ENCODE data around the gene SYT12. TPM values are rescaled to one million over a fixed set of nuclear protein-coding genes. Genes with fewer than 3 reads are reported as not detected.

The SYT12 gene
- total RNA-seq, 1 experiment from 2014 or later: 4.3 TPM

DNA sequence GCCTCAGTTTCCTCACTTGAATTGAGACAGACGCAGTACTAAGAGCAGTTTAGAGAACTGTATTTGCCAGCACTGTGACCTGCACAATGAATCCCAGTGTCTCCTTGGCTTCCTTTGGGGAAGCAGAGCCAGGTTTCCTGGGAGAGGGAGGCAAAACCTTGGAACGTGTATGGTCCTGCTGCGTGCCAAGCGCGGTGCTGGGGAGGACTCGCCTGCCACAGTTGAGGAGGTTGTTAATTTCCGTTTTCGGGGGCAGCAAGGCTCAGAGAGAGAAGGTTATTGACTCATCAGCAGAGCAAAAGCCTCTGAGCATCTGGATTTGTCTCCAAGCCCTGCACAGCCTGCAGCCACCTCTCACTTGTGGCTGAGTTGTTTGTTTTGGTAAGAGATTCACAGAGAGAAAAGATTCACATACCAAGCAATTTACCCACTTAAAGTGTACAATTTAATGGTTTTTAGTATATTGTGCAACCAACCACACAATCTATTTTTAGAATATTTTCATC lies 10.8 kb downstream of the SYT12 start:
- no peaks in the 10 kb centered on the region for H3K79me2 ChIP-seq (ENCODE audit: insufficient read depth, low read length)
- BruUV-seq (replicated peaks): no TSS peak
- TF ChIP-seq ZFX (IDR thresholded peaks at IDR 0.05) (no peak), SP1 (IDR thresholded peaks at IDR 0.05; ENCODE audit: low read depth) (no peak), EZH2 (IDR thresholded peaks at IDR 0.05) (no peak), POLR2AphosphoS5 (IDR thresholded peaks at IDR 0.05; ENCODE audit: low read depth, low read length) (no peak), YY1 (IDR thresholded peaks at IDR 0.05; ENCODE audit: extremely low read depth, insufficient replicate concordance, low read depth, low read length) (no peak), ZNF274 (IDR thresholded peaks at IDR 0.05; ENCODE audit: low read depth, low read length) (no peak), FOSL1 (IDR thresholded peaks at IDR 0.05; ENCODE audit: low read depth) (no peak), CBX3 (IDR thresholded peaks at IDR 0.05; ENCODE audit: low read depth) (no peak), EGR1 (IDR thresholded peaks at IDR 0.05; ENCODE audit: low read depth) (no peak), JUND (IDR thresholded peaks at IDR 0.05) (no peak), TCF7L2 (IDR thresholded peaks at IDR 0.05; ENCODE audit: borderline replicate concordance, extremely low read depth, insufficient read depth, insufficient read length) (no peak), SIN3A (IDR thresholded peaks at IDR 0.05; ENCODE audit: low read depth) (no peak), CEBPB (IDR thresholded peaks at IDR 0.05; ENCODE audit: low read depth) (no peak), POLR2A (IDR thresholded peaks at IDR 0.05; ENCODE audit: borderline replicate concordance, extremely low read depth, insufficient read depth, insufficient read length) (no peak)
- TF ChIP-seq, protein P1, sequence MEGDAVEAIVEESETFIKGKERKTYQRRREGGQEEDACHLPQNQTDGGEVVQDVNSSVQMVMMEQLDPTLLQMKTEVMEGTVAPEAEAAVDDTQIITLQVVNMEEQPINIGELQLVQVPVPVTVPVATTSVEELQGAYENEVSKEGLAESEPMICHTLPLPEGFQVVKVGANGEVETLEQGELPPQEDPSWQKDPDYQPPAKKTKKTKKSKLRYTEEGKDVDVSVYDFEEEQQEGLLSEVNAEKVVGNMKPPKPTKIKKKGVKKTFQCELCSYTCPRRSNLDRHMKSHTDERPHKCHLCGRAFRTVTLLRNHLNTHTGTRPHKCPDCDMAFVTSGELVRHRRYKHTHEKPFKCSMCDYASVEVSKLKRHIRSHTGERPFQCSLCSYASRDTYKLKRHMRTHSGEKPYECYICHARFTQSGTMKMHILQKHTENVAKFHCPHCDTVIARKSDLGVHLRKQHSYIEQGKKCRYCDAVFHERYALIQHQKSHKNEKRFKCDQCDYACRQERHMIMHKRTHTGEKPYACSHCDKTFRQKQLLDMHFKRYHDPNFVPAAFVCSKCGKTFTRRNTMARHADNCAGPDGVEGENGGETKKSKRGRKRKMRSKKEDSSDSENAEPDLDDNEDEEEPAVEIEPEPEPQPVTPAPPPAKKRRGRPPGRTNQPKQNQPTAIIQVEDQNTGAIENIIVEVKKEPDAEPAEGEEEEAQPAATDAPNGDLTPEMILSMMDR (IDR thresholded peaks at IDR 0.05 in 2 of 3, conservative IDR thresholded peaks at IDR 0.05 in 1 of 3; ENCODE audit: borderline replicate concordance in 1 of 3, insufficient read depth in 1 of 3, low read depth in 2 of 3, low read length in 2 of 3): no peak
- TF ChIP-seq, protein P2, sequence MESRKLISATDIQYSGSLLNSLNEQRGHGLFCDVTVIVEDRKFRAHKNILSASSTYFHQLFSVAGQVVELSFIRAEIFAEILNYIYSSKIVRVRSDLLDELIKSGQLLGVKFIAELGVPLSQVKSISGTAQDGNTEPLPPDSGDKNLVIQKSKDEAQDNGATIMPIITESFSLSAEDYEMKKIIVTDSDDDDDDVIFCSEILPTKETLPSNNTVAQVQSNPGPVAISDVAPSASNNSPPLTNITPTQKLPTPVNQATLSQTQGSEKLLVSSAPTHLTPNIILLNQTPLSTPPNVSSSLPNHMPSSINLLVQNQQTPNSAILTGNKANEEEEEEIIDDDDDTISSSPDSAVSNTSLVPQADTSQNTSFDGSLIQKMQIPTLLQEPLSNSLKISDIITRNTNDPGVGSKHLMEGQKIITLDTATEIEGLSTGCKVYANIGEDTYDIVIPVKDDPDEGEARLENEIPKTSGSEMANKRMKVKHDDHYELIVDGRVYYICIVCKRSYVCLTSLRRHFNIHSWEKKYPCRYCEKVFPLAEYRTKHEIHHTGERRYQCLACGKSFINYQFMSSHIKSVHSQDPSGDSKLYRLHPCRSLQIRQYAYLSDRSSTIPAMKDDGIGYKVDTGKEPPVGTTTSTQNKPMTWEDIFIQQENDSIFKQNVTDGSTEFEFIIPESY (IDR thresholded peaks at IDR 0.05; ENCODE audit: extremely low read depth, insufficient replicate concordance, low read length): no peak
- TF ChIP-seq, protein P3, sequence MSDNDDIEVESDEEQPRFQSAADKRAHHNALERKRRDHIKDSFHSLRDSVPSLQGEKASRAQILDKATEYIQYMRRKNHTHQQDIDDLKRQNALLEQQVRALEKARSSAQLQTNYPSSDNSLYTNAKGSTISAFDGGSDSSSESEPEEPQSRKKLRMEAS (IDR thresholded peaks at IDR 0.05): no peak
- TF ChIP-seq, protein P4, sequence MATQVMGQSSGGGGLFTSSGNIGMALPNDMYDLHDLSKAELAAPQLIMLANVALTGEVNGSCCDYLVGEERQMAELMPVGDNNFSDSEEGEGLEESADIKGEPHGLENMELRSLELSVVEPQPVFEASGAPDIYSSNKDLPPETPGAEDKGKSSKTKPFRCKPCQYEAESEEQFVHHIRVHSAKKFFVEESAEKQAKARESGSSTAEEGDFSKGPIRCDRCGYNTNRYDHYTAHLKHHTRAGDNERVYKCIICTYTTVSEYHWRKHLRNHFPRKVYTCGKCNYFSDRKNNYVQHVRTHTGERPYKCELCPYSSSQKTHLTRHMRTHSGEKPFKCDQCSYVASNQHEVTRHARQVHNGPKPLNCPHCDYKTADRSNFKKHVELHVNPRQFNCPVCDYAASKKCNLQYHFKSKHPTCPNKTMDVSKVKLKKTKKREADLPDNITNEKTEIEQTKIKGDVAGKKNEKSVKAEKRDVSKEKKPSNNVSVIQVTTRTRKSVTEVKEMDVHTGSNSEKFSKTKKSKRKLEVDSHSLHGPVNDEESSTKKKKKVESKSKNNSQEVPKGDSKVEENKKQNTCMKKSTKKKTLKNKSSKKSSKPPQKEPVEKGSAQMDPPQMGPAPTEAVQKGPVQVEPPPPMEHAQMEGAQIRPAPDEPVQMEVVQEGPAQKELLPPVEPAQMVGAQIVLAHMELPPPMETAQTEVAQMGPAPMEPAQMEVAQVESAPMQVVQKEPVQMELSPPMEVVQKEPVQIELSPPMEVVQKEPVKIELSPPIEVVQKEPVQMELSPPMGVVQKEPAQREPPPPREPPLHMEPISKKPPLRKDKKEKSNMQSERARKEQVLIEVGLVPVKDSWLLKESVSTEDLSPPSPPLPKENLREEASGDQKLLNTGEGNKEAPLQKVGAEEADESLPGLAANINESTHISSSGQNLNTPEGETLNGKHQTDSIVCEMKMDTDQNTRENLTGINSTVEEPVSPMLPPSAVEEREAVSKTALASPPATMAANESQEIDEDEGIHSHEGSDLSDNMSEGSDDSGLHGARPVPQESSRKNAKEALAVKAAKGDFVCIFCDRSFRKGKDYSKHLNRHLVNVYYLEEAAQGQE (IDR thresholded peaks at IDR 0.05; ENCODE audit: low read depth): no peak
- TF ChIP-seq, protein P5, sequence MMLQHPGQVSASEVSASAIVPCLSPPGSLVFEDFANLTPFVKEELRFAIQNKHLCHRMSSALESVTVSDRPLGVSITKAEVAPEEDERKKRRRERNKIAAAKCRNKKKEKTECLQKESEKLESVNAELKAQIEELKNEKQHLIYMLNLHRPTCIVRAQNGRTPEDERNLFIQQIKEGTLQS (IDR thresholded peaks at IDR 0.05): no peak
- no peaks in the 10 kb centered on the region for H3K9me3 ChIP-seq (ENCODE audit: control insufficient read depth in 1 of 2, insufficient read depth in 1 of 2, low read depth in 1 of 2, low read length in 2 of 2)
- H3K4me3 ChIP-seq (replicated peaks in 1 of 2; ENCODE audit: low read depth in 1 of 2, low read length in 2 of 2): no peak overlapping the region
- ChIA-PET POLR2A (interaction anchor here (0.8 kb wide), 1 partner anchor 11 kb away, joined by 3 read pairs; the partner anchor contains the start of gene SYT12), RAD21 (ENCODE audit: low non-redundant PET in 1 of 2, low total read pairs in 2 of 2, uncharacterized antibody in 2 of 2, unreplicated experiment in 2 of 2) (no interaction called here), CTCF (interaction anchor here (0.8 to 1.2 kb wide), 2 partner anchors 7 to 12 kb away, joined by 3 read pairs; no protein-coding TSS in a partner anchor)
- DNase-seq (ENCODE audit: low read depth, low spot score): no peak
- H3K9ac ChIP-seq (ENCODE audit: low read length): no peak overlapping the region
- intact Hi-C loops (cut with micrococcal nuclease): no loop called here
- H3K27ac ChIP-seq (ENCODE audit: low read depth, low read length): peak overlapping the region; percentile 25; the same call in 1 of the 2 replicates
- ATAC-seq: no peak
- H4K20me1 ChIP-seq (ENCODE audit: insufficient read depth): no peaks in the 10 kb centered on the region
- H3K4me1 ChIP-seq (ENCODE audit: control insufficient read depth in 1 of 2, insufficient read depth in 2 of 2, low read length in 2 of 2): peaks cover 28 to 35% of the 10 kb centered on the region in 2 experiments
- no peaks in the 10 kb centered on the region for H3K27me3 ChIP-seq (ENCODE audit: insufficient read depth, low read length)
- H2AFZ ChIP-seq (ENCODE audit: low read depth, low read length, poor library complexity, severe bottlenecking): no peak overlapping the region
- H3K4me2 ChIP-seq (ENCODE audit: low read length): peak overlapping the region; percentile 47
- no peaks in the 10 kb centered on the region for H3K9me2 ChIP-seq (ENCODE audit: insufficient read depth)
- no peaks in the 10 kb centered on the region for H3K36me3 ChIP-seq (ENCODE audit: control insufficient read depth in 1 of 2, insufficient read depth in 2 of 2, low read length in 2 of 2)
